GM12865 (cell line): ENCODE results near the gene CETN2.

ENCODE experiments used
- DNase-seq: peaks from one replicate; pipeline ENCODE4 v3.0.0; 2010; ENCODE audit warnings: low read depth
- H3K4me3 ChIP-seq: 2 replicates; pipeline ENCODE4 v1.5.1; 2011; ENCODE audit warnings: mild to moderate bottlenecking, low read depth, low read length, control low read depth
- TF ChIP-seq, protein P1 (sequence below): IDR thresholded peaks from 2 replicates; pipeline ENCODE4 v1.5.1; 2011; ENCODE audit warnings: low read length, control low read depth, low read depth, inconsistent platforms; ENCODE audit not compliant: insufficient read depth; ENCODE audit errors: missing control alignments

CETN2 gene

GRCh38 chrX:152869972-152870371 is 39.4 kb upstream of the CETN2 start:
- DNase-seq = no peak
- no peak overlapping the region for H3K4me3 ChIP-seq
- TF ChIP-seq, protein P1, sequence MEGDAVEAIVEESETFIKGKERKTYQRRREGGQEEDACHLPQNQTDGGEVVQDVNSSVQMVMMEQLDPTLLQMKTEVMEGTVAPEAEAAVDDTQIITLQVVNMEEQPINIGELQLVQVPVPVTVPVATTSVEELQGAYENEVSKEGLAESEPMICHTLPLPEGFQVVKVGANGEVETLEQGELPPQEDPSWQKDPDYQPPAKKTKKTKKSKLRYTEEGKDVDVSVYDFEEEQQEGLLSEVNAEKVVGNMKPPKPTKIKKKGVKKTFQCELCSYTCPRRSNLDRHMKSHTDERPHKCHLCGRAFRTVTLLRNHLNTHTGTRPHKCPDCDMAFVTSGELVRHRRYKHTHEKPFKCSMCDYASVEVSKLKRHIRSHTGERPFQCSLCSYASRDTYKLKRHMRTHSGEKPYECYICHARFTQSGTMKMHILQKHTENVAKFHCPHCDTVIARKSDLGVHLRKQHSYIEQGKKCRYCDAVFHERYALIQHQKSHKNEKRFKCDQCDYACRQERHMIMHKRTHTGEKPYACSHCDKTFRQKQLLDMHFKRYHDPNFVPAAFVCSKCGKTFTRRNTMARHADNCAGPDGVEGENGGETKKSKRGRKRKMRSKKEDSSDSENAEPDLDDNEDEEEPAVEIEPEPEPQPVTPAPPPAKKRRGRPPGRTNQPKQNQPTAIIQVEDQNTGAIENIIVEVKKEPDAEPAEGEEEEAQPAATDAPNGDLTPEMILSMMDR = no peak

- TF ChIP-seq, protein P1 = no peak
- DNase-seq = no peak
- H3K4me3 ChIP-seq = no peak overlapping the region
Measured at GRCh38 chrX:152866386-152866785, 35.8 kb upstream of the CETN2 start.

DNA sequence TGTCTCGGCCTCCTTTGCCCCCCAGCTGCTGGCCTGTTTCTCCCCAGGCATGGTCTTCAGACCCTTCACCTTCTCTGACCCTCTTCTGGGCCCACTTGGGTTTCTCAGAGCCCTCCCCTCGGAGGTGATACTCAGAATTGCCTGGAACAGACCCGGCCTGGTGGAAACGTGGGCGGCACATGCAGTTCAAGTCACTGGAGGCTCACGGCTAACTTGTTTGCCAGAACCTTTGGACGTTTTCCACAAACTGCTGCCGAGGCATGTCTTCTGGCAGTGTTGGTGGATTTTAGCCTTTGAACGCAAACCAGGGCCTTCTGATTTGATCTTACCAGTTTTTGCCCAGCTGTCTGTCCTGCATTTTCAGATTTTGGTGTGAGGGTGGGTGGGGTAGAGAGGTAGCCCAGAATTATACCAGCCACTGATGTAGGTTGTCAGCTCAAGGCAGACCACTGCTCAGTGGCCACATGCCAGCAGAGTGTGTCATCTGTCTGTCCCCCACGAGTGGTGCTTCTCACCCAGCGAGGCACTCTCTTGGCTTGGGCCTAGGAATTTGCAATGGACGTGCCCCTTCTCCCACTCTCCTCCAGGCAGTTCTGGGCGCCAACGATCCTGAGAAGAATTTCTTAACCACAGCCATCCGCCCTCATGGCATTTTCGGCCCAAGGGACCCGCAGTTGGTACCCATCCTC is 34.8 kb upstream of the CETN2 start:
- DNase-seq = no peak
- no peak overlapping the region for H3K4me3 ChIP-seq
- TF ChIP-seq, protein P1 = no peak

- no peak overlapping the region for H3K4me3 ChIP-seq
- no peak for DNase-seq
- TF ChIP-seq, protein P1 = no peak
Measured at GRCh38 chrX:152861826-152862225, 31.3 kb upstream of the CETN2 start.

DNA sequence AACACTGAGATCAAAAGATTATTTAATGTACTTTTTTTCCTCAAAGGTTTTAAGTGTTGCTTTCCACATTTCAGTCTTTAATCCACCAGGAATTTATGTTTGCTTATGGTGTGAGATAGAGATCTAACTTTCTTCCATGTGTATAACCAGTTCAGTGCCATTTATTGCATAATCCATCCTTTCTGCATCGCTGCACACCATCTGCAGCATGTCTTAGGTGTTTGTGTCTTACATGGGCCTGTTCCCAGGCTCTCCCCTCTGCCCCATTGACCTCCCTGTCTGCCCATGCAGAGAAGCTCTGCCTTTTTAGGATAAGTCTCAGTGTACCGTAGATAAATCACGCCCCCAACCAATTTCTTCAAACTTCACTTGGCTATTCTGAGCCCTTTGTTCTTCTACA is 30.6 kb upstream of the CETN2 start:
- TF ChIP-seq, protein P1 = no peak
- H3K4me3 ChIP-seq = no peak overlapping the region
- no peak for DNase-seq

DNA sequence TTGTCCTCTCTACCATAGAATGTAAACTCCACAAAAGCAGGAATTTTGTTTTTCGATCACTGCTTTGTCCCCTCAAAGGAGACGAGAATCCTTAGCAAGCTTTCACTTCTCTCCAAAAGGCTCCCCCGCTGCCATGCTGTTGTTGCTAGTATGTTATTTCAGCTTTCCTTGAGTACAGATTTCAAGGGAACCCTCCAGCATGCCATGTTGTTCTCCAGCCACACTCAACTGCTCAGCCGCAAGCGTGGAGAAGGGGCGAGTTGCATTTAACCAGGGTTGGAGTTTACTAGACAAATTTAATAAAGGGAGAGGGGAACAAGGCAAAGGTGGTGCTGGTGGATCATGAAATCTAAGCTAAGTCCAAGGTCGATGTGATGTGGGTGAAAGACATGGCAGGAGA is 23.4 kb upstream of the CETN2 start:
- DNase-seq = no peak
- TF ChIP-seq, protein P1 = no peak
- H3K4me3 ChIP-seq = no peak overlapping the region

DNA sequence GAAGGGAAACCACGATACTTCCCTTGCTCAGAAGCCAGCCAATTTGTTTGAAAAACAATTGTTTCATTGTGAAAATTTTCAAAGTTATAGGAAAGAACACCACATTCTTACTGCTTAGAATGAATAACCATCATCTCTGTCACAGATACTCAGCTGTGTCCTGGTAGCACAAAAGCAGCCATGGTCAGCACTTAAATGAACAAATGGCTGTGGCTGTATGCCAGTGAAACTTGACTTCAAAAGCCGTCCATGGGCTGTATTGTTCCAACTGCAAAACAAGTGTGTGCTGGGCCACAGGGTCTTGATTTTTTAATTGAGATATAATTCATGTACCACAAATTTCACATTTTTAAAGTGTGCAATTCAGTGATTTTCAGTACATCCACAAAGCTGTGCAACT is 19.9 kb upstream of the CETN2 start:
- H3K4me3 ChIP-seq = no peak overlapping the region
- no peak for DNase-seq
- TF ChIP-seq, protein P1 = no peak
